ENCODE data around the gene FAM110A. TPM values are rescaled to one million over a fixed set of nuclear protein-coding genes. Genes with fewer than 3 reads are reported as not detected.

The FAM110A gene
- total and polyA plus RNA-seq, 9 of the 15 experiments (the other 6 are each of a cell fraction or from before 2014, with no cell fraction given), result 0.73 to 15.5 (median 3.6) TPM

GRCh38 chr20:828987-829386 is 4.5 kb upstream of the FAM110A start (continued):
- no peak for TF ChIP-seq ZNF707 (CRISPR knock-in tag; conservative IDR thresholded peaks at IDR 0.05)
- TF ChIP-seq ZNF311 (CRISPR knock-in tag; IDR thresholded peaks at IDR 0.05), result no peak
- TF ChIP-seq DACH1 (IDR thresholded peaks at IDR 0.05; ENCODE audit: partially characterized antibody), result no peak
- TF ChIP-seq ZNF764 (CRISPR knock-in tag; IDR thresholded peaks at IDR 0.05; ENCODE audit: low read depth), result no peak
- peak; percentile 64 for TF ChIP-seq TCF7L2 (IDR thresholded peaks at IDR 0.05; ENCODE audit: low read depth, low read length)
- TF ChIP-seq FOXA1 (IDR thresholded peaks at IDR 0.05; ENCODE audit: borderline replicate concordance), result no peak
- no peak for TF ChIP-seq POLR3A (IDR thresholded peaks at IDR 0.05; ENCODE audit: borderline replicate concordance, extremely low read depth, insufficient read depth, insufficient read length)
- TF ChIP-seq ZBTB49 (CRISPR knock-in tag; IDR thresholded peaks at IDR 0.05; ENCODE audit: borderline replicate concordance), result no peak
- TF ChIP-seq SMARCA5 (IDR thresholded peaks at IDR 0.05), result no peak
- no peak for TF ChIP-seq MCM7 (IDR thresholded peaks at IDR 0.05)
- TF ChIP-seq ZNF740 (CRISPR knock-in tag; IDR thresholded peaks at IDR 0.05), result no peak
- no peak for TF ChIP-seq ZNF740 (tag; IDR thresholded peaks at IDR 0.05)
- TF ChIP-seq TCF7 (IDR thresholded peaks at IDR 0.05; ENCODE audit: borderline replicate concordance), result peak; percentile 97
- no peak for TF ChIP-seq SNRNP70 (optimal IDR thresholded peaks at IDR 0.05; ENCODE audit: low read depth, low read length)
- no peak for TF ChIP-seq CBX8 (IDR thresholded peaks at IDR 0.05; ENCODE audit: borderline replicate concordance, extremely low read depth, low read depth, low read length, poor library complexity, severe bottlenecking)
- TF ChIP-seq, protein P1, sequence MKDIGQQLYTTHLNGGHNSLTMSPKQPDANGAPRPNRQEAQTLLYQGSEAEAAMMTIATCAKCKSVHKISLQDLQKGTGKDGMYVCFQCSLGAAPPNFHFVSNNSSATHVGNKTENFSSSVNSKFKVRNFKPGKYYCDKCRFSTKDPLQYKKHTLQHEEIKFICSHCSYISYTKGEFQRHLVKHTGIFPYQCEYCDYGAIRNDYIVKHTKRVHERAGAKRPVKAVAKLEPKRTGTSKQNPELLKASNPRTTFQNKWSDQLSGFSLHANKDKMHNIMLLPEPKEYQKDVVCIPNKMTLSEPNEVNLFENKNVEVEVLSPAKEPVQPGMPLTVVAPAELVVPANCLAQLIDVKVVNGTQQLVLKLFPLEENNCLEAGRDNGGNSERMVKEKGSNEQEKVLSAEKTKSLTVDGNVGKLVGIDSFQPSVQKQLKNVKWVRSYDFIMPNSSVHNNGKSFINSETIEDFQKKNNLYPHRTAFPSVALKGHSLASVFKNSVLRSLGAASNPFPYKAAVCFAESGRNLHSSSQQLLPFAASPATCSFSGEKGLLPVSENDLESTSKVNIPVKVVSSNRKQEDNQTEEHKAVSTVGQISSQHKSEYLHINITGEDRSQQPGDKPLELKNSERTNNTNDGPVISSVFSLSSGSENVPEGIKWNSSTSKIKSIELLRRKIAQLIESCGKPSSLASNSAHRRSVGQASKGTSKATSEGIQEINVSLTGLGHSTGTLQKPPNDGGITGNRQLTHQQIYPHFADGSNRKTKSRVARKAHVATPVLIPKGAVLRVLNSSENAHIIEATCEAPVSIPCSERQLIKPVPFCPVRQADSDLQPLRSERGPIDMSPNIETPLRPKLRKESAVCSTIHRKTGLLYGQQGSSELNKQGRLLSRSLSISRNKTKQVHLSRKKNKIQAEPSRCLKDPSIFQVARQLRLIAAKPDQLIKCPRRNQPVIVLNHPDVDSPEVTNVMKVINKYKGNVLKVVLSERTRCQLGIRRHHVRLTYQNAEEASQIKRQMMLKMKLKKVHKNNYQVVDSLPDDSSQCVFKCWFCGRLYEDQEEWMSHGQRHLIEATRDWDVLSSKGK (CRISPR knock-in tag; IDR thresholded peaks at IDR 0.05), result no peak
- no peak for TF ChIP-seq ZNF445 (CRISPR knock-in tag; IDR thresholded peaks at IDR 0.05; ENCODE audit: low read depth)
- TF ChIP-seq KDM1A (IDR thresholded peaks at IDR 0.05), result peak; percentile 73 to 75; a peak in 3 of 4 replicates
- TF ChIP-seq ZNF121 (CRISPR knock-in tag; conservative IDR thresholded peaks at IDR 0.05), result no peak
- peak; percentile 85 for TF ChIP-seq MTA3 (IDR thresholded peaks at IDR 0.05; ENCODE audit: borderline replicate concordance)
- TF ChIP-seq ZFP36 (IDR thresholded peaks at IDR 0.05; ENCODE audit: low read depth, low read length, partially characterized antibody), result no peak
- TF ChIP-seq SAP30 (IDR thresholded peaks at IDR 0.05; ENCODE audit: borderline replicate concordance, insufficient read depth, low read depth, low read length, poor library complexity, severe bottlenecking), result no peak
- no peak for TF ChIP-seq ZNF75A (CRISPR knock-in tag; IDR thresholded peaks at IDR 0.05)
